Keratinocyte (primary cell): Measurements from ENCODE around the gene MDK. TPM values are rescaled to one million over a fixed set of nuclear protein-coding genes. Genes with fewer than 3 reads are reported as not detected.

Experiments used
- DNase-seq: peaks from one replicate; pipeline ENCODE4 v3.0.0-alpha.2; 2011; ENCODE audit warnings: low read depth, missing footprints, low spot score
- FAIRE-seq: peaks from 2 replicates; lab custom pipeline; 2011; peaks lifted over from hg19 to GRCh38; lab: Jason Lieb, UNC
- H2AFZ ChIP-seq: 2 replicates; pipeline ENCODE4 v1.6.0; 2012; ENCODE audit warnings: low read length, control low read depth, inconsistent platforms; ENCODE audit not compliant: control insufficient read depth
- H3K27ac ChIP-seq: 2 replicates; pipeline ENCODE4 v1.5.1; 2011; ENCODE audit warnings: low read length; ENCODE audit not compliant: control insufficient read depth, insufficient read depth
- H3K27me3 ChIP-seq: 3 replicates; pipeline ENCODE4 v1.6.0; 2011; ENCODE audit warnings: low read length; ENCODE audit not compliant: control insufficient read depth, insufficient read depth; ENCODE audit errors: extremely low read depth
- H3K36me3 ChIP-seq, 2 experiments: 2 replicates in 1 of 2; 3 replicates in 1 of 2; pipeline ENCODE4 v1.5.1; 2011; ENCODE audit warnings: low read length in 2 of 2, mild to moderate bottlenecking in 1 of 2; ENCODE audit not compliant: control insufficient read depth in 2 of 2, insufficient read depth in 2 of 2; ENCODE audit errors: extremely low read depth in 1 of 2
- H3K4me1 ChIP-seq: 3 replicates; pipeline ENCODE4 v1.5.1; 2011; ENCODE audit warnings: low read length; ENCODE audit not compliant: control insufficient read depth, insufficient read depth; ENCODE audit errors: extremely low read depth
- H3K4me2 ChIP-seq: 3 replicates; pipeline ENCODE4 v1.6.0; 2011; ENCODE audit warnings: low read depth, low read length; ENCODE audit not compliant: control insufficient read depth, insufficient read depth; ENCODE audit errors: extremely low read depth
- H3K4me3 ChIP-seq, 3 experiments: fragments of 200-600 bp in 1 of 3; sonication (generic) in 1 of 3; 2 replicates in 2 of 3; 3 replicates in 1 of 3; pipeline ENCODE4 v1.5.1; 2011 to 2016; ENCODE audit warnings: low read length in 3 of 3, mild to moderate bottlenecking in 3 of 3, control low read depth in 2 of 3, inconsistent platforms in 1 of 3, low read depth in 1 of 3, mixed read lengths in 1 of 3, mixed run types in 1 of 3, moderate library complexity in 1 of 3; ENCODE audit not compliant: control insufficient read depth in 2 of 3, insufficient read depth in 2 of 3; ENCODE audit errors: extremely low read depth in 1 of 3
- H3K79me2 ChIP-seq: 2 replicates; pipeline ENCODE4 v1.6.0; 2012; ENCODE audit warnings: low read length; ENCODE audit not compliant: control insufficient read depth, insufficient read depth
- H3K9ac ChIP-seq: 3 replicates; pipeline ENCODE4 v1.6.0; 2011; ENCODE audit warnings: low read length; ENCODE audit not compliant: control insufficient read depth, insufficient read depth; ENCODE audit errors: extremely low read depth
- H3K9me1 ChIP-seq: 3 replicates; pipeline ENCODE4 v1.6.0; 2011; ENCODE audit warnings: low read length; ENCODE audit not compliant: control insufficient read depth, insufficient read depth; ENCODE audit errors: extremely low read depth
- H3K9me3 ChIP-seq: 2 replicates; pipeline ENCODE4 v1.5.1; 2012; ENCODE audit warnings: low read depth, low read length; ENCODE audit not compliant: control insufficient read depth
- H4K20me1 ChIP-seq: 3 replicates; pipeline ENCODE4 v1.6.0; 2011; ENCODE audit warnings: low read length; ENCODE audit not compliant: control insufficient read depth, insufficient read depth; ENCODE audit errors: extremely low read depth
- EZH2 ChIP-seq: IDR thresholded peaks from one replicate; pipeline ENCODE4 v1.6.1; 2012; ENCODE audit warnings: inconsistent platforms, mild to moderate bottlenecking, low read length, moderate library complexity
- dilution Hi-C: fragments of 300-500 bp; cut with MboI; formaldehyde crosslinking; loops from one replicate; pipeline ENCODE4 v1.7.0; 2020; ENCODE audit warnings: low sequenced_read_pairs; ENCODE audit not compliant: extremely low pct_ligation_motif_present
- polyA plus RNA-seq, 5 experiments: library from polyadenylated mRNA; depleted of rRNA in 3 of 5; stranded (reverse) in 3 of 5; stranded (forward) in 1 of 5; unstranded in 1 of 5; fragments of >200 nt; gene quantifications; 1 replicate in 1 of 5; 2 replicates in 3 of 5; 3 replicates in 1 of 5; pipeline versions ENCODE4 v1.2.1 to v1.2.3, GENCODE V29; 2011 to 2012; ENCODE audit warnings: missing spikeins in 2 of 5, low read depth in 1 of 5, low replicate concordance in 1 of 5
- TF ChIP-seq, protein P1 (sequence below), 3 experiments: IDR thresholded peaks in 1 of 3; conservative IDR thresholded peaks in 1 of 3; optimal IDR thresholded peaks in 1 of 3; 2 replicates in 2 of 3; 3 replicates in 1 of 3; pipeline versions ENCODE3 to v1.5.1; 2011; ENCODE audit warnings: low read length in 3 of 3, mild to moderate bottlenecking in 3 of 3, moderate library complexity in 2 of 3, control low read depth in 1 of 3, inconsistent platforms in 1 of 3; ENCODE audit not compliant: insufficient read depth in 2 of 3; ENCODE audit errors: extremely low read depth in 1 of 3

MDK gene
- polyA plus RNA-seq, 1 donor (not counting 4 experiments of a cell fraction or from before 2014, with no cell fraction given), result 5.4 TPM

DNA sequence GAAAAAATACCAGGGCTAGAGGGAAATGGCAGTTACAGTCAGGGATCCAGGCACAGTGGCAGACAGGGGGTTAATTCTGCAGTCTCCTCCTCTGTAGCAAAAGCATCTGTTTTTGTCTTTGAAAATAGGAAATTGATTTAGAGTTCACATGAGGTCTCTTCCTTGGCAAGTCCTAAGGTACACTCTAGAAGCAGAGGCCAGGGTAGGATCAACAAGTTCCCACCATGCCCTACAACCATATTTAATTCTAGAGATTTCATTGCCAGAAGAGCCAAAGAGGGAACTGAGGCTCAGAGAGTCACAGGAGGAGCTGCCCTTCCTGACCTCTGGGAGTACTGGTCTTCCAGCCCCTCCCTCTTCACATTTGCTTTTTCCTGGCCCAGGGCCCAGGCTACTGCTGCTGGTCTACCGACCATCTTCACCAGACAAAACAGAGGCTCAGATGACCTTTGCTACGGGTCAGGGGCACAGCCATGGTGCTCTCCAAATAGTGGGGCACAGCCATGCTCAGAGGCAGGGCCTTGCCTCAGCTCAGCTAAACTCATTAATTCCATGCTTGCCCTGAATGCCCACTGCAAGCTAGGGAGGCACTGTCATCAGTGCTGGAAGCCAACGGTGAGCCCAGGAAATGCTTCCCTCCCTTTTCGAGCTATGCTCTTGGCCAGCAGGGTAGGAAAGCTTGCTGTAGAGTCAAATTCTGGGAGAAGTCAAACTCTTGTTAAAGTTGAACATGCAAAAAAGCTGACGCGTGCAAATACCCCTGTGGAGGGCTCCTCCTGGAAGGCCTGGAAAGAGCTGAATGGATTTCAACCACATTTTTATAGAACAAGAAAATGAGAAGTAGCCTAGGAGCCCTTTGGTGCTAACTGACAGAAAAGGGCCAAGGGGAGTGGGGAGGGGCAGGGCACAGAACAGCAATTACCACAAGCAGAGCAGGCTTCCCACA lies 21.8 kb downstream of the MDK start:
- Histone ChIP-seq H3K27me3 (no peaks in the 10 kb centered on the region), H3K9ac (no peak overlapping the region), H3K9me1 (no peaks in the 10 kb centered on the region), H3K4me1 (no peaks in the 10 kb centered on the region), H2AFZ (no peak overlapping the region), H4K20me1 (no peaks in the 10 kb centered on the region), H3K9me3 (no peaks in the 10 kb centered on the region), H3K4me3 (no peak overlapping the region), H3K36me3 (peaks cover 9 to 22% of the 10 kb centered on the region in 2 experiments), H3K4me2 (no peak overlapping the region), H3K79me2 (no peaks in the 10 kb centered on the region), H3K27ac (no peak overlapping the region)
- no peak for FAIRE-seq
- DNase-seq, result no peak
- no peak for TF ChIP-seq EZH2
- TF ChIP-seq, protein P1, sequence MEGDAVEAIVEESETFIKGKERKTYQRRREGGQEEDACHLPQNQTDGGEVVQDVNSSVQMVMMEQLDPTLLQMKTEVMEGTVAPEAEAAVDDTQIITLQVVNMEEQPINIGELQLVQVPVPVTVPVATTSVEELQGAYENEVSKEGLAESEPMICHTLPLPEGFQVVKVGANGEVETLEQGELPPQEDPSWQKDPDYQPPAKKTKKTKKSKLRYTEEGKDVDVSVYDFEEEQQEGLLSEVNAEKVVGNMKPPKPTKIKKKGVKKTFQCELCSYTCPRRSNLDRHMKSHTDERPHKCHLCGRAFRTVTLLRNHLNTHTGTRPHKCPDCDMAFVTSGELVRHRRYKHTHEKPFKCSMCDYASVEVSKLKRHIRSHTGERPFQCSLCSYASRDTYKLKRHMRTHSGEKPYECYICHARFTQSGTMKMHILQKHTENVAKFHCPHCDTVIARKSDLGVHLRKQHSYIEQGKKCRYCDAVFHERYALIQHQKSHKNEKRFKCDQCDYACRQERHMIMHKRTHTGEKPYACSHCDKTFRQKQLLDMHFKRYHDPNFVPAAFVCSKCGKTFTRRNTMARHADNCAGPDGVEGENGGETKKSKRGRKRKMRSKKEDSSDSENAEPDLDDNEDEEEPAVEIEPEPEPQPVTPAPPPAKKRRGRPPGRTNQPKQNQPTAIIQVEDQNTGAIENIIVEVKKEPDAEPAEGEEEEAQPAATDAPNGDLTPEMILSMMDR (optimal IDR thresholded peaks at IDR 0.05 in 1 of 3, IDR thresholded peaks at IDR 0.05 in 1 of 3, conservative IDR thresholded peaks at IDR 0.05 in 1 of 3; ENCODE audit: extremely low read depth in 1 of 3, insufficient read depth in 2 of 3, low read length in 3 of 3), result no peak
- dilution Hi-C loops, result no loop called here

DNA sequence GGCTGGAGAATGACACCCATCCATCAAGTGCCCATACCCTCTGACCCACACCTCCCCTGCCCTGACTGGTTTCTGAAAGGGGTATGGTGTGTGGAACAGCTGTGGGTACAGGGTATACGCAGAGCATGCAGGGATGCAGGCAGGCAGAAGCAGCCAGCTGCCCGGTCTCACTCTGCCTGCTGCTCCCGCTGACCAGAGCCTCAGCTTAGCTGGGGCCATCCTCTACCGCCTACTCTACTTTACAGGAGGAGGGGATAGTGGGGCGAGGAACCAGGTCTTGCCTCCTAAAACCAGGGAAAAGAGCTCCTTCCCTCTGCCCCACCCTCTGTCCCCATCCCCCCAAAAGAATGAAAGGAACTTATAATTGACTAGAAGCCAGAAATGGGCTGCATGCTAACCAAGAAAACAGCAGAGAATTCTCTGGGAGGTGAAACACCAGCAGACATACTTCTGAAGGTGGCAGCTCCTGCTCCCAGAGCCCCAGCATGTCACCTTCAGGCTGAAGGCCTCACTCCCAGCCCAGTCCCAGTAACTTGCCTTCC lies 23.1 kb downstream of the MDK start:
- no peak overlapping the region for H3K4me3 ChIP-seq
- H3K27ac ChIP-seq, result no peak overlapping the region
- peaks cover 17 to 28% of the 10 kb centered on the region in 2 experiments for H3K36me3 ChIP-seq
- no peak overlapping the region for H3K9ac ChIP-seq
- H2AFZ ChIP-seq, result no peak overlapping the region
- no peaks in the 10 kb centered on the region for H3K4me1 ChIP-seq
- no peaks in the 10 kb centered on the region for H3K9me3 ChIP-seq
- DNase-seq, result no peak
- no peaks in the 10 kb centered on the region for H3K79me2 ChIP-seq
- H4K20me1 ChIP-seq, result no peaks in the 10 kb centered on the region
- dilution Hi-C loops, result no loop called here
- FAIRE-seq, result no peak
- TF ChIP-seq EZH2, result no peak
- TF ChIP-seq, protein P1 (optimal IDR thresholded peaks at IDR 0.05 in 1 of 3, IDR thresholded peaks at IDR 0.05 in 1 of 3, conservative IDR thresholded peaks at IDR 0.05 in 1 of 3; ENCODE audit: extremely low read depth in 1 of 3, insufficient read depth in 2 of 3, low read length in 3 of 3), result no peak
- no peak overlapping the region for H3K4me2 ChIP-seq
- no peaks in the 10 kb centered on the region for H3K9me1 ChIP-seq
- no peaks in the 10 kb centered on the region for H3K27me3 ChIP-seq
